GM21737 (cell line): ENCODE data around the gene RAD50.
"Not testable (repeated sequence)": the region's sequence is repeated elsewhere in the genome, so short reads cannot be mapped to it uniquely, and the experiment has no call there.

Experiments used
- ATAC-seq: cut with Tn5 transposase; IDR thresholded peaks from one replicate; pipeline ENCODE4 v1.9.1; 2021; ENCODE audit warnings: mild to moderate bottlenecking, moderate library complexity; ENCODE audit not compliant: unreplicated experiment

The RAD50 gene

GRCh38 chr5:132690156-132690555 lies 133.4 kb downstream of the RAD50 start:
- no peak for ATAC-seq

GRCh38 chr5:132691755-132692631 lies 135.2 kb downstream of the RAD50 start:
- not testable (repeated sequence) for ATAC-seq

GRCh38 chr5:132692632-132692967 lies 135.8 kb downstream of the RAD50 start:
- no peak for ATAC-seq
